HG02642 (cell line): ENCODE data around the gene SEMA5B.

Source experiments
- ATAC-seq: cut with Tn5 transposase; IDR thresholded peaks from one replicate; pipeline ENCODE4 v1.9.1; 2021; ENCODE audit warnings: mild to moderate bottlenecking; ENCODE audit not compliant: unreplicated experiment, poor library complexity

SEMA5B gene

DNA sequence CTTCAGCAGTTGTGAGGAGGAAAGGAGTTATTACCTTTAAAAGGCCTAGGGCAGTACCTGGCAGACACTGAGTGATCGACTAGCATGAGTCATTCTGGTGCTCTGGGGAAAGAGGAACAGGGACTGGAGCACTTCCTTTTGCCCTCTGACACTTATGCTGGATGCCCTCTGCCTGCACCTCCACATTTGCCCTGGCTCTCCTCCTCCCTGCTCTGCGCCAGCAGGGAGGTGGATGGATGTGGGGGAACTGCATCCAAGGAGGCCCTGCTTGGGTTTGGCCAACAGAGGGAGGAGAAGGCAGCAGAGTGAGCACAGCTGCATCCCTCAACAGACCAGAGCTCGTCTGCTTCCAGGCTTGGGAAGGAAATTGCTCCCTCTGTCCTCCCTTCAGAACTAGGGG, 75.0 kb downstream of the SEMA5B start:
- peak; percentile 78 for ATAC-seq

GRCh38 chr3:122948408-122948807, 79.2 kb downstream of the SEMA5B start:
- ATAC-seq, result no peak

- ATAC-seq, result no peak
Observed at GRCh38 chr3:122947738-122948137, 79.8 kb downstream of the SEMA5B start.

DNA sequence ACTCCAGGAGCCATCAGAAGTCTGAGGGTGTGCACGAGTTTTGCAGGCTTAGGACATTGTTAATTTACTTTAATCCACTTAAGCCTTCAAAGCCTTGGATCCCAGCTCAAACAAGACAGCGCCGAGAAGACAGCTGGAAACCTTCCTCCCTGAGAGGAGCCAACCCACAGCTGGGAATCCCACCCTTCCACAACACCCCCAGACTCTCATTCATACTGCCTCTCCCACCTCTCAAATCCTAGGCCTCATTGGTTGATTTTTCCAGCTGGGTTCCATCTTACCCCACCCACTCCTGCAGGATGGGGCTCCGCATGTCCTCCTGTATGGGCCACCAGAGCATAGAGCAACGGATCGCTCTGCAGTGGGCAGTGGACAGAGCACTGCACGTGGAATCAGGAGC, 80.4 kb downstream of the SEMA5B start:
- no peak for ATAC-seq

DNA sequence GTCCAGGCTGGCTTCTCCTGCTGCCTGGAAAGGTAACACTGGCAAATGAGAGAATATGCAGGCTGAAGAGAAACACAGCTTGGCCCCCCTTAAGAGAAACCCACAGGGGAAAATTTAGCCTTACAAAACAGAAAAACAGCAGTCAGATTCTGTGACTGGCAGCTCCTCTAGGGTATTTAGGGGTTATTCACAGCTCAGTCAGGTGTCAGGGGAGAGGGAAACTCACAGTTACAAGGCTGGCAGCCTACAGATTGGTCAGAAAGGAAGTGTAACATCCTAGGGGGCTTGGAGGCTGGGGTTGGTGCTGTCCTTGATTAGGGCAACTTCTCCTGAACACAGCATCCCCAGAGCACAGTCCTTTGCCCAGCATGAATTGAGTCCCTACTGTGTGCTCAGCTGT, 81.4 kb downstream of the SEMA5B start:
- ATAC-seq, result no peak

GRCh38 chr3:122945230-122945629, 82.3 kb downstream of the SEMA5B start:
- no peak for ATAC-seq

DNA sequence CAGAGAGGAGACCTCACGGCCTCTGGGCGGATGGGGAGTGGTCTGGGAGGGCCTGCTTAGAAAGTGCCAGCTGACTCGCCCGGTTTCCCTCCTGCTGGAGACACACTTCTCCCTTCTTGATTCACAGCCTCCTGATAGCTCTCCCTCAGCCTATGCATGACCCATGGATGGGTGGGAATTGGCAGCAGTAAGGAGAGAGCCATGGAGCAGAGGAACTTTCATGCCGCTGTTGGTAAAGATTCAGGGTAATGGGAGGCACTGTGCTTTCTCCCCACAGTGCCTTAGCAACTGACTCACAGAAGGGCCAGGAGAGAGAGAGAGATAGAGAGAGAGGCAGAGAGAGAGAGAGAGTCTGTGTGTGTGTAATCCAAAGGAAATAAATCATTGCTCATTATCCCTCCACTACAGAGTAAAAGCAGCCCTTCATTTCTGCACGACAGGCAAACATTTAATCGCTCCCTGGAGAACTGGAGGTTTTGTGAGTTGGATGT, 82.8 kb downstream of the SEMA5B start:
- no peak for ATAC-seq

DNA sequence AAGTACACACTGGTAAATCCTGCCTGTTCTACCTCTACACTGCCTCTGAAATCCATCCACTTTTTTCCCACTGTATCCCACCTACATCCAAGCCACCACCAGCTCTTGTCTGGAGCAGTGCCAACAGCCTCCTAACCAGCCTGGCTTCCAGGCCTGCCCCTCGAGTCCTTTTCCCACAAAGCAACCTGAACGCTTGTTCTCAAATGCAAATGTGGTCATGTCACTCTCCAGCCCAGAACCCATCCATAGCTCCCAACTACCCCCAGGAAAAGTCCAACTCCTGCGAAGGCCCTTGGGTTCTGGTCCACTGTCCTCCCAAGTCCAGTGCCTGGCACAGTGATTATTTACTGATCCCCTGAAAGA, 83.8 kb downstream of the SEMA5B start:
- ATAC-seq, result no peak

DNA sequence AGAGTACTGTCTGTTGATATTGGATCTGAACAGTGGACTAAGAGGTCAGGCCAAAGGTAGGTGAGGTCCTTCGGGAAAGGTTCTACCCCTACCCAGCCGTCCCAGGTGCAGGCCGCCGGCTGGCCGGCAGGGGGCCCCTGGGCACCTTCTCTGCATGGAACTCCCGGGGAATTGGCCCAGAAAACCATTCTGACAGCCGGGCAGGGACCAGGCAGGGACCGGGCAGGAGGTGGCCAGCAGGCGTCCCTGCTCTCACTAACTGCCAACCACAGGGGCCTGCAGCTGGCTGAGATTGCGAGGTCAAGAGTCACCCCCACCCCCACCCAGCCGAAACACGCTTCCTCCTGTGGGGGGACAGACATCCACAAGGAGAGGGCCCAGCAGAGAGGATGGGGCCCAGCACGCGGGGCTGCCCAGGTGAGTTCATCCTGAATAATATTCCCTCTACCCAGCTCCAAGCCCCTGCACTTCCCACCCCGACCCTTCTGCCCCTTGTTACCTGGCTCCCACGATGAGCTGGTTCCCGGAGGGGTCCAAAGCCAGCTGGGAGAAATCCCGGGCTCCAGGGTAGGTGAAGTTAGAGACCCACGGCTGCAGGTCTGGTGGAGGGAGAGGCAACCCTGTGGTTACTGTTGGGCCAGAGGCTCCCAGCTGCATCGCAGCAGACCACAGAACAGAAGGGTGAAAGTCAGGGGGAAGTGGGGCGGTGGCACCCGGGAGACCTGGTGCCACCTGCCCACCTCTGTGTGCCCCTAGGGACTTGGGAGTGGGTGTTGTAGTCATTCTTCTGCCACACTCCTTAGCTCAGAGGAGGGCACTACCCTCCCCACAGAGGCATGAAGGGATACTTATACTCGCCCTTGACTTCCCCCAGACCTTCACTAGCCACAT, 84.4 kb downstream of the SEMA5B start:
- peak; percentile 60 for ATAC-seq

DNA sequence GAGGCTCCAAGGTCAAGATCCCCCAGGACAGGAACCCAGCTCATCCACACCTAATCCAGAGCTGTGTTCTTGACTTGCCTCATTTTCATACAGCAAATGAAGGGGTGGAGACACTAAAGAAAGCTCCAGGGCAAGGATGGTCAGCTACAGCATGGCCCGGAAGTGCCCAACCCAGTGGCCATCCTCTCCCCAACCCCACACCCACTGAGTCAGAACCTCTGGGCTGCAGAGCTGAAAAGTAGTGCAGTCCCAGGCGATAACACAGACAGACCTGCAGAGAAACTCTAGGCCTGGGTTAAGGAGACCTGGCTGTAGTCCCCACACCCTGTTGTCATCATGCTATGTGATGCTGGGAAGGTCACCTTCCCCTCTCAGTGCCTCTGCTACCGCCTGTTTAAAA, 85.3 kb downstream of the SEMA5B start:
- no peak for ATAC-seq

- ATAC-seq, result no peak
Observed at GRCh38 chr3:122941228-122942206, 86.0 kb downstream of the SEMA5B start.

GRCh38 chr3:122940628-122941086, 86.9 kb downstream of the SEMA5B start:
- ATAC-seq, result no peak

DNA sequence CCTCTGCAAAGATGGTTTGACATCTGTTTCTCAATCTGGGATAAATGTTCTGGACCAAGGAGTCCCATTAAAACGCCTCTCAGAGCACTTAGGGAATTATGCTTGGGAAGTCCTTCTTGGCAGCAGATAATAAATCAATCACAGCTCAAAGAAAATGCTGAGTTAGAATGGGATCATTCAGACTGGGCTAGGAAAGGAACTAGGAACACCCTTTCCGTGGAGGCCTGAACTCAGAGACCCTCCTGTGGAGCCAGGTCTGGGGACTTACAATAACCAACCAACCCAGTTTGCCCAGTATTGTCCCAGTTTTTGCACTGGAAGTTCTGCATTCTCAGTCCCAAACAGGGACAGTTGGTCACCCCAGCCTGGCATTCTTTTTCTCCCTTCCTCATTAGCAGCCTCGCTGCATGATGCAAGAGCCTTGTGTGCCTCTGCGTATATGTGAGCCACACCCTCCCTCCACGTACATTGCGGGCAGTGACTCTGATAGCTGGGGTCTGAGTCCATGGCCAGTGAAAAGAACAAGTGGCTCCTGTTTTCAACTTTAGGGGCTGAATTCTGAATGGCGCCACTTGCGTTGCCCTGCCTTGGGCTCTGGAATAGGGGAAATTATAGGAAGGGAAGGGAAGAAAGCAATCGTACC, 88.7 kb downstream of the SEMA5B start:
- ATAC-seq, result no peak

DNA sequence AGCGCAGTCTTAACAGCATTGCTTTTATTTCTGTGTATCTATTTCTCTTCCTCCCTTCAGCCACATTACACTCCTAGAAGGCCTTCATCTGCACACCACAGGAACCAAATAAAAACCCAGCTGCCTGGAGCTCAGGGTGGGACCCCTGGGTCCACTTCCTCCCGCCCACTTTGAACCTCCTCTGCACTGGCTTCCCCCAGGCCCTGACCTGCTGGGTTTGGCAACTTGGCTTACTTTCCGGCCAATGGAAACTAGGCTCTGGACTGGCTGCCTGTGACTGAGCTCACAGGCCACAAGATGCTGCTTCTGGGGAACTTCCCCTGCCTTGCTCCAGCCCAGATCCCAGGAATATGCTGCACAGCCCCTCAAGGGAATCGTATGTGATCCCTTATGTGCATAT, 89.8 kb downstream of the SEMA5B start:
- ATAC-seq, result no peak

GRCh38 chr3:122936986-122937385, 90.6 kb downstream of the SEMA5B start:
- ATAC-seq, result no peak

- ATAC-seq, result no peak
Observed at GRCh38 chr3:122936335-122936734, 91.2 kb downstream of the SEMA5B start.

DNA sequence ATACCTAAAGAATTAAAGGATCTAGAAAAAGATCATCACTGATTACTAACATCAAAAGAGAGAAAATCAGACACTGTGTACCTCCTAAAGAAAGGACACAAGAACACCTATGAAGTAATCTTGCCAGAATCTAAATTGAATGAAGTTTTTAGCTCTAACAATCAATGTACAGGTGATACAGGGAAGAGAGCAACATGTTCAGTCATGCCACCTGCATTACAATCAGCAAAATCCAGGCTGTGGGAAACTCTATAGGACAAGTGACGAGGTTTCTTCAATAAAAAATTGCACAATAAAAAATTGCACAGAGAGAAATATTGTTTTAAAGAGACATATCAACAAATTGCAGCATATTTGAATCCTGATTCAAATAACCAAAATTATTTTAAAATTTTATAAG, 93.3 kb downstream of the SEMA5B start:
- ATAC-seq, result no peak

DNA sequence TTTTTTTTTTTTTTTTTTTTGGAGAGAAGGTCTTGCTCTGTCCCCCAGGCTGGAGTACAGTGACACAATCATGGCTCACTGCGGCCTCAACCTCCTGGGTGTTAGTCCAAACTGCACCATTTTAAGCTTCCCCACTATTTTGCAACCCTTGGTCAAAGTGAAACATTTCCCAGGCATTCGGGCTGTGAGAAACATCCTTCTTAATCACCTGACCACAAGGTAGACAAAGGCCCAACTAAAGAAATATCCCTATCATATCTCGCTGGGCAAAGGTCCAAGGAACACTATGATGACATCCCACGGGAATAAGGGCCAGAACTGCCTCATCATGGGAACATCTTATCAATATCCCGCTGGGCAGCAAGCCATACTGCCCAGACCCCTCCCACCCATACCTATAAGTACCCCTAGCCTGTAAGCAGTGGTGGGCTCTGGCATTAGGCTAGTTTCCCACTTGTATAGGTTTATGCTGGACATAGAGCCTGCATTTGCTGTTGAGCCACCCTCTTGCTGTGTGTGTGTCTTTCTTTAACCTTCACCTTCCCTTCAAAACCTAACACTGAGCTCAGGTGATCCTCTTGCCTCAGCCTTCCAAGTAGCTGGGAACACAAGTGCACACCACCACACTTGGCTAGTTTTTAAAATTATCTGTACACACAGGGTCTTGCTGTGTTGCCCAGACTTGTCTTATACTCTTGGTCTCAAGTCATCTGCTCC, 95.2 kb downstream of the SEMA5B start:
- ATAC-seq, result no peak

GRCh38 chr3:122931636-122932035, 95.9 kb downstream of the SEMA5B start:
- ATAC-seq, result no peak
